Effector memory CD4-positive, alpha-beta T cell (primary cell): ENCODE data around the gene PPARD.

ENCODE experiments used
- DNase-seq, 3 donors: peaks; one replicate each; pipeline ENCODE4 v3.0.0-alpha.2; 2020
- H3K27ac ChIP-seq: 2 replicates; pipeline ENCODE4 v1.7.0; 2013; ENCODE audit warnings: mild to moderate bottlenecking, low read length, moderate library complexity; ENCODE audit not compliant: insufficient read depth, poor library complexity, severe bottlenecking
- H3K27me3 ChIP-seq: replicated peaks from 2 replicates; pipeline ENCODE4 v1.7.0; 2013; ENCODE audit warnings: mild to moderate bottlenecking, low read length; ENCODE audit not compliant: insufficient read depth, control insufficient read depth, poor library complexity, severe bottlenecking
- H3K36me3 ChIP-seq: 2 replicates; pipeline ENCODE4 v1.7.0; 2013; ENCODE audit warnings: mild to moderate bottlenecking, low read length, moderate library complexity; ENCODE audit not compliant: control insufficient read depth, insufficient read depth
- H3K4me1 ChIP-seq: 2 replicates; pipeline ENCODE4 v1.7.0; 2013; ENCODE audit warnings: low read length, mild to moderate bottlenecking; ENCODE audit not compliant: control insufficient read depth, insufficient read depth, poor library complexity, severe bottlenecking
- H3K4me3 ChIP-seq: 2 replicates; pipeline ENCODE4 v1.7.0; 2013; ENCODE audit warnings: low read length, low read depth, mild to moderate bottlenecking; ENCODE audit not compliant: insufficient read depth, poor library complexity, severe bottlenecking
- H3K9me3 ChIP-seq: 2 replicates; pipeline ENCODE4 v1.7.0; 2013; ENCODE audit warnings: mild to moderate bottlenecking, low read length, moderate library complexity; ENCODE audit not compliant: control insufficient read depth

Gene PPARD

DNA sequence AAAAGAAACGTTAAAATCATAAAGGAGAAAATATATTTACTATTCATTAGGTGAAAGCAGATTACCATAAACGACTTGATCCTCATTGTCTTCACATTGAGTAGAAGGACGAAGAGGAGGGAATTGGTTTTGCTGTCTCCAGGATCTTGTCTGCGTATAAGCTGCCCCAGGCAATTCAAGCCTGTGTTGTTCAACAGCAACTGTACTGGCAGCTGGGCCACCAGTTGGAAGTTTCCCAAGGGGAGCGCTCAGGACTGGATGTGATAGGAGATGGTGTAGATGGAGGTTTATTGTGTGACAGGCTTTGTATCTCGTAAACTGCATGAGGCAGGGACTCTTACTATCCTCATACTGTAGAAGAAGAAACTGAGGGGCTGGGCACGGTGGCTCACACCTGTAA is 105.8 kb downstream of the PPARD start:
- H3K27me3 ChIP-seq = no peaks in the 10 kb centered on the region
- DNase-seq = no peak
- H3K4me1 ChIP-seq = peaks cover 10% of the 10 kb centered on the region
- H3K9me3 ChIP-seq = no peaks in the 10 kb centered on the region
- no peaks in the 10 kb centered on the region for H3K36me3 ChIP-seq
- H3K4me3 ChIP-seq = no peak overlapping the region
- H3K27ac ChIP-seq = no peak overlapping the region

DNA sequence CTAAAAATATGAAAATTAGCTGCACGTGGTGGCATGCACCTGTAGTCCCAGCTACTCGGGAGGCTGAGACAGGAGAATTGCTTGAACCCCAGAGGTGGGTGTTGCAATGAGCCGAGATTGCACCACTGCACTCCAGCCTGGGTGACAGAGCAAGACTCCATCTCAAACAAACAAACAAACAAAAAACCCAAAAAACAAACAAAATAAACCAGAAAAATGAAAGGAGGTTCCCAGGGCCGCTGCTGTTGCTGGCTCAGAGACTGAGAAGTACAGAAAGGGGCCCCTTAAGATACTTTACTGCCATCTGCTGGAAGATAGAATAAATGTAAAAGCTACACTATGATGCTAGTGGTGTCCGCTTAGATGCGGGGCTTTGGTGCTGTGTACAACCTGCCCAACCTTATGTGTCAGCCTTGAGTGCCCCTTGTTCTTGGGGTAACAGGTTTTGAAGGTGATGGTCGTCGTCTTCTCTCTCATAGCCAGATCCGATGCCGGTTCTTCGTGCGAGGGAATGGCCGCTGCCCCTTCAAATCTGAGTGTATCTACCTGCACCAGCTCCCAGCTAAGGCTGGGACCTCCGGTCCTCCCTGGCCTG is 107.0 kb downstream of the PPARD start:
- no peaks in the 10 kb centered on the region for H3K9me3 ChIP-seq
- no peaks in the 10 kb centered on the region for H3K27me3 ChIP-seq
- no peaks in the 10 kb centered on the region for H3K36me3 ChIP-seq
- H3K4me1 ChIP-seq = peaks cover 10% of the 10 kb centered on the region
- no peak overlapping the region for H3K27ac ChIP-seq
- no peak for DNase-seq
- H3K4me3 ChIP-seq = no peak overlapping the region

DNA sequence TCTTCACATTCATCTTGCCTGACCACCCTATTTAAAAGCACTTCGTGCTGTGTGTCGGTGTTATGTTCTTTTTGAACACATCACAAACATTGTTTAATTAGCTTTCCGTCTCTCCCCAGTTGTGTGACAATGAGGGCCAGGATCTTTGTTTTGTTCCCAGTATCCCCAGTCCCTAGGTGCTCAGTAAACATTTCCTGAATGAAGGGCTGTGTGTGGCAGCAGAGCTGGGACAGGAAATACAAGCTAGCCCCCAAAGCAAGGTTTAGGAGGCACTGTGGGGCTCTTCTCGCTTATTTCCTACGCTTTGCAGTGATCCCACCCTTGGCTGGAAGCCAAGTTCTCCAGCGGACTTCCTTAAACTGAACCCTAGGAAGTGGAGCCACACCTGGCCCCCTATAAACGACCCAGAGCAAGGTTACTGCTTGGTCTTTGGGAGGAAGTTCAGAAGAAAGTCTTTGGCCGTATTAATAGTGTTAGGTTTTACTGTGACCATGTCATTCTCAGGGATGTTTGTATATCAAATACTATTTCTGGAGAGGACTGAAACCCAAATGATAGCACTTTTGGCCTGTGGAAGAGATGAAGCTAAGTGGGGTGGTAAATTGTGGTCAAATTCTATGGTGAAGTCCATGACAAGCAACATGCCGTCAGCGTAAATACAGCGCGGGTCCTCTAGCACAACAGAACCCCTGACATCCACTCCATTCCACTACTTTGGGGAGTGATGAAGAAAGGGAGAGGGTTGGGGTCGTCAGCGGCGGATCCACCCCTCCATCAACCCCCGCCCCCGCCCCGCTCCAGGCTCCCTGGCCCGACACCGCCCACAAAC is 109.2 kb downstream of the PPARD start:
- Histone ChIP-seq H3K36me3 (no peaks in the 10 kb centered on the region), H3K4me3 (peak overlapping the region; percentile 78), H3K9me3 (no peaks in the 10 kb centered on the region), H3K27ac (peak overlapping the region; percentile 59), H3K4me1 (peaks cover 10% of the 10 kb centered on the region), H3K27me3 (no peaks in the 10 kb centered on the region)
- DNase-seq = no peak

DNA sequence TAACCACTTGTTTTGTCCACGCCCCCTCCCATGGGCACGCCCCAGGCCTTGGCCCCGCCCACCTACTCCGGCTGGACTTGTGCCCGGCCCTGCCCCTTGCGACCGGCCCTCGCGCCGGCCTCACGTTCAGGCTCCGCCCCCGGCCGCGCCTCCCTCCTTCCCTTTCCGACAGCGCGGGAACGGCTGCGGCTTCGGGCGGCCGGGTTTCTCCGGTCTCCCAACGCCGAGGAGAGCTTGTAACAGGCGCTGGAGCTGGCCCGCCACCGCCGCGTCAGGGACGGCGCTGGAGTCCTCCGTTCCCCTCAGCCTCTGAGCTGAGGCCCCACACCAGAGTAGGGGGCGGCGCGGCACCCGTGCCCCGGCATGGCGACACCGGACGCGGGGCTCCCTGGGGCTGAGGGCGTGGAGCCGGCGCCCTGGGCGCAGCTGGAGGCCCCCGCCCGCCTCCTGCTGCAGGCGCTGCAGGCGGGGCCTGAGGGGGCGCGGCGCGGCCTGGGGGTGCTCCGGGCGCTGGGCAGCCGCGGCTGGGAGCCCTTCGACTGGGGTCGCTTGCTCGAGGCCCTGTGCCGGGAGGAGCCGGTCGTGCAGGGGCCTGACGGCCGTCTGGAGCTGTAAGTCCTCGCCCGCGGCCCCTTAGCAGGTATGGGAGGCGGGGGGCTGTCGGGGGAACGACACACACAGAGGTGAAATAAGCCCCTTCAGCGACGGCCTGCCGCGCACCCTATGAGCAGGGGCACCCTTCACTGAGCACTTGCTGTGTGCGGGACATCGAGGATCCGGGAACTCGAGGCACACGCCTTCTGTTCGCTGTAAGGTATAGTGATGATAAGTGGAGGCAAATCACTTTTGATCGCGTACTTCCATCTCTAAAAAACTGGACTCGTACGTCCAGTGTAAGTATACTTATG is 110.1 kb downstream of the PPARD start, which contains the start of gene FANCE:
TSS of gene FANCE (plus strand) at position 156 of the 908 bp plus-strand sequence. CDS start at position 364, 208 bp downstream.
- Histone ChIP-seq H3K4me3 (peak within 1 kb of the TSS; percentile 78), H3K27me3 (no peaks in the 10 kb centered on the region), H3K27ac (peak within 1 kb of the TSS; percentile 59), H3K4me1 (peaks cover 10% of the 10 kb centered on the region), H3K9me3 (no peaks in the 10 kb centered on the region), H3K36me3 (no peaks in the 10 kb centered on the region)
- DNase-seq = peak; percentile 83 to 91 (median 87)

DNA sequence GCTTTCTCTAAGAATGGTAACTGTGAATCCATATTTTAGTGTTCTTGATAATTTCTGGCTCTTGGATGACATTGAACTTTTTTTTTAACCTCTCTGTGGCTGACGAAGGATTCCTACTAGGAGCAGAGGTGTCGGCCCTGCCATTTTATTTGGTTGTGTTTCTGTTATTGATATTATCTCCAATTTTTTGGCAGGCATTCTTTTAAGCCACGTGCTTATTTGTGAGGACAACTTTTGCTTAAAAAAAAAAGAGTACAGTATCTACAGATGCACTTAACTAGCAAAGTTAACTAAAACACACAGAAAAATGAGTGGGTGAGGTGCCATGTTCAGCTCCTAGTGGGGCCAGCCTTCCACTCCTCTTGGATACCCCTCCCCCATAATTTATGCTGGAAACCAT is 110.9 kb downstream of the PPARD start:
- Histone ChIP-seq H3K4me3 (peak overlapping the region; percentile 78), H3K9me3 (no peaks in the 10 kb centered on the region), H3K36me3 (peaks cover 4% of the 10 kb centered on the region), H3K27ac (peak overlapping the region; percentile 59), H3K27me3 (no peaks in the 10 kb centered on the region), H3K4me1 (peaks cover 10% of the 10 kb centered on the region)
- DNase-seq = no peak

DNA sequence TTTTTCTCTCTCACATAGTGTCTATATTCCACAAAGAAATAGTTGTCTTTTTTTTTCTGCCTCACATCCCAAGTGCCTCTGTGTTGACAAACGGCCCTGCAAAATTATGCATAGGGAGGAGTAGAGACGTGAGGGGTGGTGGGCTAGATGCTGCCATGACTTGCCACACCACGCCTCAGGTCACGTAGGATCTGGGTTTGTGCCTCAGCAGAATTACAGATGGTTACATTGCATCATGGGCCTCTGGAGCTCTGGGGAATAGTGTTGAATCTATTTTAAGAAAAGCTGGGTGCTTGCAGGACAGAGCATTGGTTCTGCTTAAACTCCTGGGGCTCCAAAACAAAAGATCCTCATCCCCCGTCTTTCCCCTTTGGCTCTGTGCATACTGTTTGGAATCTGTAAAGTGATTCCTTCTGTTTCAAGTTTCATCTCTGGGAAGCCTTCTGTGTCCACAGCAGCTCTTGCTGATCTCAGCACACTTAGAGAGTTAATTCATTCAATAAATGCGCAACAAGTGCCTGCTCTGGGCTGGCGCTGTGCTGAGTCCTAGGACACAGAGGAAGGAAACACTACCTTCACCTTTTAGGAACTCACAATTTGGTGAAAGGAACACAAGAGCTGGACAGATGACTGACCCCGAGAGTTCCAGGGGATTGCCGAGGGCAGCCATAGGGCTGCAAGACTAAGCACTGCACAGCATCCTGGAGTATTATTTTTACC is 112.2 kb downstream of the PPARD start:
- DNase-seq = no peak

DNA sequence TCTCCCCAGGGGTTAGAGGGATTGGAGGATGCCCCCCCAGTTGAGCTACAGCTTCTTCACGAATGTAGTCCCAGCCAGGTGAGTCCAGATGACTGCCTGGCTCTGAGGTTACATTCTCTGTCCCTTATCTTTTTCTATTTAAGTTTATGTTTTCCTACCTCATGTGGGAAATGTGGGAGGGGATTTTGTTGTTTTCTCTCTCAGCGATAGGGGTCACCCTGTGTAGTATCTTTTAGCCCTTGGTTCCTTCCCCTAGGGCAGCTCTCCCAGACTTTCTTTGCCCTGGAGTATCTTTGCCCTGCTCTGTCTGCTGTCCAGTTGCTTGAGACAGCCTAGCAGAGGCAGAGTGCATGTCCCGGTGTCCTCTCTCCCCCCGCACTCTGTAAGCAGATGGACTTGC is 115.5 kb downstream of the PPARD start:
- Histone ChIP-seq H3K9me3 (no peaks in the 10 kb centered on the region), H3K27ac (no peak overlapping the region), H3K36me3 (peaks cover 13% of the 10 kb centered on the region), H3K4me3 (no peak overlapping the region), H3K27me3 (no peaks in the 10 kb centered on the region), H3K4me1 (peaks cover 3% of the 10 kb centered on the region)
- DNase-seq = no peak

More for the DNA sequence above, 112.2 kb downstream of the PPARD start:
- H3K4me3 ChIP-seq = no peak overlapping the region
- H3K4me1 ChIP-seq = peaks cover 10% of the 10 kb centered on the region
- no peak overlapping the region for H3K27ac ChIP-seq
- no peaks in the 10 kb centered on the region for H3K27me3 ChIP-seq
- peaks cover 9% of the 10 kb centered on the region for H3K36me3 ChIP-seq
- no peaks in the 10 kb centered on the region for H3K9me3 ChIP-seq

DNA sequence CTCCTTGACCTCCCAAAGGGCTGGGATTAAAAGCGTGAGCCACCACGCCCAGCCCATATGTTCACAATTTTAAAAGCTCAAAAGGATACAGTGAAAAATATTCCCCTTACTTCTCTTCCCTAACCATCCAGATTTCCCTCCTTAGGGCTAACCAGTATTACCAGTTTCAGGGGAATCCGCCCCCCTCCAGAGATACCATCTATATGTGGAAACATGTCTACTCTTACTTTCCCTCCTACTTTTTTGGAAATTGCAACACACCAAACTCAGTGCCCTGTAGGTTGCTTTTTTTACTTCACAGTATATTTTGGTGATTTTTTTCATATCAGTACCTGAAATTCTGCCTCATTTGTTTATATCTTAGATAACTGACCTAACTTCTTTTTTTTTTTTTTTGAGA is 118.9 kb downstream of the PPARD start:
- Histone ChIP-seq H3K4me1 (no peaks in the 10 kb centered on the region), H3K9me3 (no peaks in the 10 kb centered on the region), H3K27me3 (no peaks in the 10 kb centered on the region), H3K4me3 (no peak overlapping the region), H3K36me3 (peaks cover 14% of the 10 kb centered on the region), H3K27ac (no peak overlapping the region)
- no peak for DNase-seq

DNA sequence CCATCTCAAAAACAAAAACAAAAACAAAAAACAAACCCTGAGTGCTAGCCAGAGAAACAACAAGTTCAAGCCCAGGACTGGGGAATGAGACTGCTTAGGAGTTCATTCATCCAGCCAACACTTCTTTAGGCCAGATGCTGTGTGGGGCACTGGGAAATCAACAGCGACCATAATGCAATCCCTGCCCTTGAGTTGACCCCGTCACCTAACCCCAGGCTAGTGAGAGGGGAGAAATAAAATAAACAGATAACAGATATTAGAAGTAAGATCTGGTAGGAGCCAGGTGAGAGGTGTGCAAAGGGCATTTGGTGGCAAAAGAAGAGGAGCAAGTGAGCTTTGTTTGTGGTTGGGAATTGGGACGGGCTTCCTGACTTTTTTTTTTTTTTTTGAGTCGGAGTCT is 120.9 kb downstream of the PPARD start:
- Histone ChIP-seq H3K9me3 (no peaks in the 10 kb centered on the region), H3K4me3 (no peak overlapping the region), H3K27ac (no peak overlapping the region), H3K4me1 (no peaks in the 10 kb centered on the region), H3K27me3 (no peaks in the 10 kb centered on the region), H3K36me3 (peaks cover 13% of the 10 kb centered on the region)
- no peak for DNase-seq
